ENCODE measurements around the gene SLC16A11. TPM values are rescaled to one million over a fixed set of nuclear protein-coding genes. Genes with fewer than 3 reads are reported as not detected.

The SLC16A11 gene
- total and polyA plus RNA-seq, 2 of the 4 experiments (the other 2 are of a cell fraction): not detected

- H3K27me3 ChIP-seq (ENCODE audit: control insufficient read depth, insufficient read depth, low read length): peaks cover 14% of the 10 kb centered on the region; the same call in 1 of the 2 replicates
- H2AK5ac ChIP-seq (ENCODE audit: low read depth, low read length): 0 out of 2 replicates have a peak overlapping the region, but pooled peaks have one; percentile 9
- peak overlapping the region; percentile 8; the same call in 1 of the 2 replicates for H4K91ac ChIP-seq (ENCODE audit: insufficient read depth, low read depth, low read length)
- H4K5ac ChIP-seq (ENCODE audit: low read depth, low read length): peak overlapping the region; percentile 61; the same call in 1 of the 2 replicates
- no peak overlapping the region for H3K18ac ChIP-seq (ENCODE audit: low read depth, low read length)
- H3K14ac ChIP-seq (replicated peaks; ENCODE audit: low read depth, low read length): peak overlapping the region; percentile 30; the same call in 1 of the 2 replicates
- intact Hi-C loops (cut with micrococcal nuclease) (loop anchor here (5.0 kb wide), 1 partner anchor 181 kb away; no protein-coding TSS in a partner anchor), in situ Hi-C loops (cut with MboI; ENCODE audit: low sequenced_read_pairs) (no loop called here), dilution Hi-C loops (cut with HindIII; ENCODE audit: low sequenced_read_pairs, unreplicated experiment) (no loop called here)
- H3K4me1 ChIP-seq (ENCODE audit: control insufficient read depth, insufficient read depth, low read length): peaks cover 4% of the 10 kb centered on the region; the same call in 1 of the 2 replicates
- no peak overlapping the region for H2BK20ac ChIP-seq (ENCODE audit: low read depth, low read length)
- peak overlapping the region; percentile 94 for H2AFZ ChIP-seq (replicated peaks; ENCODE audit: low read length, poor library complexity)
- peak overlapping the region; percentile 60 to 81; a peak in 3 of 4 replicates for H4K8ac ChIP-seq (ENCODE audit: low read depth in 2 of 2, low read length in 2 of 2)
- no peak overlapping the region for H3K23ac ChIP-seq (ENCODE audit: low read depth, low read length)
- H2BK15ac ChIP-seq (ENCODE audit: low read depth, low read length): no peak overlapping the region
- H2BK5ac ChIP-seq (ENCODE audit: low read depth, low read length, poor library complexity, severe bottlenecking): no peak overlapping the region
- H3K4me3 ChIP-seq (ENCODE audit: insufficient read depth, low read depth, low read length): 0 out of 2 replicates have a peak overlapping the region, but pooled peaks have one; percentile 18
- H3K4me2 ChIP-seq (ENCODE audit: low read depth, low read length): peak overlapping the region; percentile 57; the same call in 1 of the 2 replicates
- POLR2A ChIA-PET (ENCODE audit: unreplicated experiment): no interaction called here
- BruUV-seq (replicated peaks): no TSS peak
- H3K9me1 ChIP-seq (ENCODE audit: insufficient read depth, low read length): no peaks in the 10 kb centered on the region; the same call in 1 of the 2 replicates
- no peak overlapping the region for H2AK9ac ChIP-seq (replicated peaks; ENCODE audit: low read depth, low read length, poor library complexity)
- TF ChIP-seq RCOR1 (IDR thresholded peaks at IDR 0.05; ENCODE audit: insufficient replicate concordance, low read length) (no peak), USF2 (IDR thresholded peaks at IDR 0.05; ENCODE audit: low read depth, low read length) (no peak), MAFK (IDR thresholded peaks at IDR 0.05; ENCODE audit: low read depth, low read length) (no peak)
- DNase-seq (peak; percentile 70), ATAC-seq (ENCODE audit: low read depth) (peak; percentile 35)
- no peak overlapping the region for H3K56ac ChIP-seq (ENCODE audit: extremely low read depth, insufficient read depth, low read length)
- no peak overlapping the region for H3K9ac ChIP-seq (ENCODE audit: low read depth, low read length)
- WGBS, 2 experiments (ENCODE audit: extremely low coverage in 2 of 2, insufficient read length in 1 of 2): 63% methylated on average over 17 of the region's 51 CpGs; no CpG with 5 or more reads in 1 of the 2 experiments
- CTCF ChIA-PET: no interaction called here
- H3K9me3 ChIP-seq (ENCODE audit: control insufficient read depth, insufficient read depth, low read length): no peaks in the 10 kb centered on the region
- no peaks in the 10 kb centered on the region for H3K36me3 ChIP-seq (ENCODE audit: control insufficient read depth, insufficient read depth, low read length)
- H3K4ac ChIP-seq (ENCODE audit: low read depth, low read length): no peak overlapping the region
- no peak overlapping the region for H3K27ac ChIP-seq (ENCODE audit: insufficient read depth, low read length)
- H2BK120ac ChIP-seq (ENCODE audit: low read depth, low read length): no peak overlapping the region
- no peaks in the 10 kb centered on the region for H4K20me1 ChIP-seq (ENCODE audit: insufficient read depth, low read length)
- H3K79me1 ChIP-seq (ENCODE audit: low read depth in 1 of 2, low read length in 2 of 2): no peaks in the 10 kb centered on the region
Observed at GRCh38 chr17:7023576-7024401, 20.1 kb downstream of the SLC16A11 start.

Data from IMR-90 (cell line).